ENCODE data around the gene SARM1.

DNA sequence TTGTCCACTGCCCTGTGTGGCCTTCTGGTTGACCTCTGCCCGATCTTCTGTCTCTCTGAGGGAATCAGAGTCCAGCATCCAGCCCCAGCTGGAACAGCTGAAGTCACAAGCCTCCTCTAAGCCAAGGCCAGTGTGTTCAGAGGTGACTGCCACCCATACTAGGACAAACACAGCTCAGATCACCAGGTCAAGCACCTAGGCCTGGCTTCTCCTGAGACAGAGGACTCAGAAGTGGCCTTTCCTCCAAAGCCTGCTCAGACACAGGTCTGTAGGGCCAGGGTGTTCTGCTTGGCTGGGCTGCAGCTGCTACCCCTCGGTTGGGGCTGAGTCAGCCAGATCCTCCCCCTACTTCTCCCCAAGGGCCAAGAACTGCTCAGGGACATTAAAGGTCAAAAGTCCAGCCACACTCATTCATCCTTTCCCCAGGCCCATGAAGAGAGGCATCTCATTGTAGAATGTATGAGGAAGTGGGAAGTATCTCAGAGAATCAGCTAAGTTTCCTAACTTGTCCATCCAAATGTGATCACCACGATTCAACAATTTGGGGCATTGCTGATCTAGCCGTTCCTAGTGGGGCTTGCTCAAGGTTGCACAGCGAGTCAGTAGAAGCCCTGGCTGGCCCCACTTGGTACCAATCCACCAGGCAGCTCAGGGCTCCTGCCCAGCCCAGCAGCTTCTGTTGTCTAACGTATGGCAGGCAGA, 26.9 kb downstream of the SARM1 start:
- TF ChIP-seq, protein P1, sequence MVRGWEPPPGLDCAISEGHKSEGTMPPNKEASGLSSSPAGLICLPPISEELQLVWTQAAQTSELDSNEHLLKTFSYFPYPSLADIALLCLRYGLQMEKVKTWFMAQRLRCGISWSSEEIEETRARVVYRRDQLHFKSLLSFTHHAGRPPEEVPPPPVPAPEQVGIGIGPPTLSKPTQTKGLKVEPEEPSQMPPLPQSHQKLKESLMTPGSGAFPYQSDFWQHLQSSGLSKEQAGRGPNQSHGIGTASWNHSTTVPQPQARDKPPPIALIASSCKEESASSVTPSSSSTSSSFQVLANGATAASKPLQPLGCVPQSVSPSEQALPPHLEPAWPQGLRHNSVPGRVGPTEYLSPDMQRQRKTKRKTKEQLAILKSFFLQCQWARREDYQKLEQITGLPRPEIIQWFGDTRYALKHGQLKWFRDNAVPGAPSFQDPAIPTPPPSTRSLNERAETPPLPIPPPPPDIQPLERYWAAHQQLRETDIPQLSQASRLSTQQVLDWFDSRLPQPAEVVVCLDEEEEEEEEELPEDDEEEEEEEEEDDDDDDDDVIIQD (CRISPR knock-in tag; IDR thresholded peaks at IDR 0.05; ENCODE audit: low read depth), result no peak
- TF ChIP-seq GTF2F1 (IDR thresholded peaks at IDR 0.05; ENCODE audit: low read length) (no peak), MED8 (CRISPR knock-in tag; IDR thresholded peaks at IDR 0.05; ENCODE audit: insufficient replicate concordance) (no peak), KLF13 (CRISPR knock-in tag; IDR thresholded peaks at IDR 0.05) (no peak), SMC3 (IDR thresholded peaks at IDR 0.05; ENCODE audit: low read length) (no peak), YEATS4 (CRISPR knock-in tag; IDR thresholded peaks at IDR 0.05; ENCODE audit: borderline replicate concordance) (no peak), ZNF850 (CRISPR knock-in tag; conservative IDR thresholded peaks at IDR 0.05) (no peak), SOX13 (IDR thresholded peaks at IDR 0.05) (no peak), SOX13 (CRISPR knock-in tag; conservative IDR thresholded peaks at IDR 0.05 in 1 of 2, IDR thresholded peaks at IDR 0.05 in 1 of 2) (no peak), AGO1 (IDR thresholded peaks at IDR 0.05; ENCODE audit: low read depth, low read length, poor library complexity, severe bottlenecking) (no peak), ZSCAN20 (CRISPR knock-in tag; IDR thresholded peaks at IDR 0.05; ENCODE audit: borderline replicate concordance) (no peak)
- TF ChIP-seq, protein P2, sequence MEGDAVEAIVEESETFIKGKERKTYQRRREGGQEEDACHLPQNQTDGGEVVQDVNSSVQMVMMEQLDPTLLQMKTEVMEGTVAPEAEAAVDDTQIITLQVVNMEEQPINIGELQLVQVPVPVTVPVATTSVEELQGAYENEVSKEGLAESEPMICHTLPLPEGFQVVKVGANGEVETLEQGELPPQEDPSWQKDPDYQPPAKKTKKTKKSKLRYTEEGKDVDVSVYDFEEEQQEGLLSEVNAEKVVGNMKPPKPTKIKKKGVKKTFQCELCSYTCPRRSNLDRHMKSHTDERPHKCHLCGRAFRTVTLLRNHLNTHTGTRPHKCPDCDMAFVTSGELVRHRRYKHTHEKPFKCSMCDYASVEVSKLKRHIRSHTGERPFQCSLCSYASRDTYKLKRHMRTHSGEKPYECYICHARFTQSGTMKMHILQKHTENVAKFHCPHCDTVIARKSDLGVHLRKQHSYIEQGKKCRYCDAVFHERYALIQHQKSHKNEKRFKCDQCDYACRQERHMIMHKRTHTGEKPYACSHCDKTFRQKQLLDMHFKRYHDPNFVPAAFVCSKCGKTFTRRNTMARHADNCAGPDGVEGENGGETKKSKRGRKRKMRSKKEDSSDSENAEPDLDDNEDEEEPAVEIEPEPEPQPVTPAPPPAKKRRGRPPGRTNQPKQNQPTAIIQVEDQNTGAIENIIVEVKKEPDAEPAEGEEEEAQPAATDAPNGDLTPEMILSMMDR (CRISPR knock-in tag; IDR thresholded peaks at IDR 0.05), result no peak
- TF ChIP-seq, protein P3, sequence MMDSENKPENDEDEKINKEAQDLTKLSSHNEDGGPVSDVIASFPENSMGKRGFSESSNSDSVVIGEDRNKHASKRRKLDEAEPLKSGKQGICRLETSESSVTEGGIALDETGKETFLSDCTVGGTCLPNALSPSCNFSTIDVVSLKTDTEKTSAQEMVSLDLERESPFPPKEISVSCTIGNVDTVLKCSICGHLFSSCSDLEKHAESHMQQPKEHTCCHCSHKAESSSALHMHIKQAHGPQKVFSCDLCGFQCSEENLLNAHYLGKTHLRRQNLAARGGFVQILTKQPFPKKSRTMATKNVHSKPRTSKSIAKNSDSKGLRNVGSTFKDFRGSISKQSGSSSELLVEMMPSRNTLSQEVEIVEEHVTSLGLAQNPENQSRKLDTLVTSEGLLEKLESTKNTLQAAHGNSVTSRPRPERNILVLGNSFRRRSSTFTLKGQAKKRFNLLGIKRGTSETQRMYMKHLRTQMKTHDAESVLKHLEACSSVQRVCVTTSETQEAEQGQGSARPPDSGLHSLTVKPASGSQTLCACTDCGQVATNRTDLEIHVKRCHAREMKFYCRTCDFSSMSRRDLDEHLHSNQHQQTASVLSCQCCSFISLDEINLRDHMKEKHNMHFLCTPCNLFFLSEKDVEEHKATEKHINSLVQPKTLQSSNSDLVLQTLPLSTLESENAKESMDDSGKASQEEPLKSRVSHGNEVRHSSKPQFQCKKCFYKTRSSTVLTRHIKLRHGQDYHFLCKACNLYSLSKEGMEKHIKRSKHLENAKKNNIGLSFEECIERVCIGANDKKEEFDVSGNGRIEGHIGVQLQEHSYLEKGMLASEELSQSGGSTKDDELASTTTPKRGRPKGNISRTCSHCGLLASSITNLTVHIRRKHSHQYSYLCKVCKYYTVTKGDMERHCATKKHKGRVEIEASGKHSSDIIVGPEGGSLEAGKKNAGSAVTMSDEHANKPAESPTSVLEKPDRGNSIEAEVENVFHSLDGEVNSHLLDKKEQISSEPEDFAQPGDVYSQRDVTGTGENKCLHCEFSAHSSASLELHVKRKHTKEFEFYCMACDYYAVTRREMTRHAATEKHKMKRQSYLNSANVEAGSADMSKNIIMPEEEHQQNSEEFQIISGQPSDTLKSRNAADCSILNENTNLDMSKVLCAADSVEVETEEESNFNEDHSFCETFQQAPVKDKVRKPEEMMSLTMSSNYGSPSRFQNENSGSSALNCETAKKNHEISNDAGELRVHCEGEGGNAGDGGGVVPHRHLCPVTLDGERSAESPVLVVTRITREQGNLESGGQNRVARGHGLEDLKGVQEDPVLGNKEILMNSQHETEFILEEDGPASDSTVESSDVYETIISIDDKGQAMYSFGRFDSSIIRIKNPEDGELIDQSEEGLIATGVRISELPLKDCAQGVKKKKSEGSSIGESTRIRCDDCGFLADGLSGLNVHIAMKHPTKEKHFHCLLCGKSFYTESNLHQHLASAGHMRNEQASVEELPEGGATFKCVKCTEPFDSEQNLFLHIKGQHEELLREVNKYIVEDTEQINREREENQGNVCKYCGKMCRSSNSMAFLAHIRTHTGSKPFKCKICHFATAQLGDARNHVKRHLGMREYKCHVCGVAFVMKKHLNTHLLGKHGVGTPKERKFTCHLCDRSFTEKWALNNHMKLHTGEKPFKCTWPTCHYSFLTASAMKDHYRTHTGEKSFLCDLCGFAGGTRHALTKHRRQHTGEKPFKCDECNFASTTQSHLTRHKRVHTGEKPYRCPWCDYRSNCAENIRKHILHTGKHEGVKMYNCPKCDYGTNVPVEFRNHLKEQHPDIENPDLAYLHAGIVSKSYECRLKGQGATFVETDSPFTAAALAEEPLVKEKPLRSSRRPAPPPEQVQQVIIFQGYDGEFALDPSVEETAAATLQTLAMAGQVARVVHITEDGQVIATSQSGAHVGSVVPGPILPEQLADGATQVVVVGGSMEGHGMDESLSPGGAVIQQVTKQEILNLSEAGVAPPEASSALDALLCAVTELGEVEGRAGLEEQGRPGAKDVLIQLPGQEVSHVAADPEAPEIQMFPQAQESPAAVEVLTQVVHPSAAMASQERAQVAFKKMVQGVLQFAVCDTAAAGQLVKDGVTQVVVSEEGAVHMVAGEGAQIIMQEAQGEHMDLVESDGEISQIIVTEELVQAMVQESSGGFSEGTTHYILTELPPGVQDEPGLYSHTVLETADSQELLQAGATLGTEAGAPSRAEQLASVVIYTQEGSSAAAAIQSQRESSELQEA (CRISPR knock-in tag; IDR thresholded peaks at IDR 0.05; ENCODE audit: not compliant biosample characterization), result no peak
